Activated B cell treated with CpG ODN at 0.5 μM for 24 hours (primary cell): Measurements from ENCODE around the gene SLC9A3. TPM values are rescaled to one million over a fixed set of nuclear protein-coding genes. Genes with fewer than 3 reads are reported as not detected.
A peak's percentile ranks its signal among the peaks of the same experiment; 100 is the strongest.

Experiments
- ATAC-seq: fragments of 200-7000 bp; cut with Tn5 transposase; one replicate; pipeline ENCODE4 v1.10.0; 2021; ENCODE audit warnings: low read depth, mild to moderate bottlenecking, moderate library complexity
- CTCF ChIA-PET: fragments of 350-600 bp; sonication (Branson Sonifier 250); formaldehyde crosslinking; loops from one replicate; lab custom pipeline; 2021; ENCODE audit warnings: antibody characterized with exemption; lab: Charles Lee
- POLR2A ChIA-PET: fragments of 350-600 bp; sonication (Branson Sonifier 250); formaldehyde crosslinking; loops from one replicate; lab custom pipeline; 2021; ENCODE audit warnings: antibody characterized with exemption; lab: Charles Lee
- DNase-seq: peaks from one replicate; pipeline ENCODE4 v3.0.0; 2022
- H3K27ac Mint-ChIP-seq: one replicate; pipeline ENCODE4 v1.8.0; 2020; ENCODE audit warnings: mixed read lengths
- H3K27me3 Mint-ChIP-seq: one replicate; pipeline ENCODE4 v1.8.0; 2021; ENCODE audit warnings: mixed read lengths
- H3K36me3 Mint-ChIP-seq: one replicate; pipeline ENCODE4 v1.8.0; 2021; ENCODE audit warnings: low read depth, mixed read lengths
- H3K4me1 Mint-ChIP-seq: one replicate; pipeline ENCODE4 v1.8.0; 2021; ENCODE audit warnings: mixed read lengths
- H3K4me3 Mint-ChIP-seq: one replicate; pipeline ENCODE4 v1.8.0; 2020; ENCODE audit warnings: mild to moderate bottlenecking, mixed read lengths
- H3K9me3 Mint-ChIP-seq: one replicate; pipeline ENCODE4 v1.8.0; 2020; ENCODE audit warnings: mixed read lengths
- CTCF ChIP-seq: fragments of 200-600 bp; IDR thresholded peaks from one replicate; pipeline ENCODE4 v1.8.0; 2022; ENCODE audit warnings: antibody characterized with exemption, mild to moderate bottlenecking
- intact Hi-C: fragments of 100-400 bp; cut with micrococcal nuclease; formaldehyde crosslinking; loops from one replicate; pipeline ENCODE4 v1.15.1; 2024
- total RNA-seq: library from RNA; stranded (reverse); gene quantifications from 2 replicates; pipeline ENCODE4 v1.2.3, GENCODE V29; 2022

The SLC9A3 gene
- total RNA-seq, 1 donor from 2014 or later = 0.20 TPM

GRCh38 chr5:432201-432927, 91.9 kb downstream of the SLC9A3 start:
- no peak overlapping the region for H3K4me3 Mint-ChIP-seq
- H3K36me3 Mint-ChIP-seq = no peaks in the 10 kb centered on the region
- H3K9me3 Mint-ChIP-seq = no peaks in the 10 kb centered on the region
- H3K27me3 Mint-ChIP-seq = peaks cover 11% of the 10 kb centered on the region
- no peak for ATAC-seq
- ChIA-PET POLR2A (interaction anchor here (1.3 kb wide), 1 partner anchor 114 kb away, joined by 3 read pairs; no protein-coding TSS in a partner anchor), CTCF (interaction anchor here (1.1 to 4.3 kb wide), 4 partner anchors 14 to 244 kb away, joined by 3 to 33 read pairs (median 6); no protein-coding TSS in a partner anchor)
- no peak overlapping the region for H3K27ac Mint-ChIP-seq
- TF ChIP-seq CTCF = no peak
- no peaks in the 10 kb centered on the region for H3K4me1 Mint-ChIP-seq
- intact Hi-C loops = no loop called here
- no peak for DNase-seq

GRCh38 chr5:431711-432050, 92.6 kb downstream of the SLC9A3 start:
- DNase-seq (no peak), ATAC-seq (no peak)
- TF ChIP-seq CTCF = no peak
- peaks cover 11% of the 10 kb centered on the region for H3K27me3 Mint-ChIP-seq
- ChIA-PET CTCF (interaction anchor here (1.1 to 4.3 kb wide), 4 partner anchors 15 to 243 kb away, joined by 3 to 33 read pairs (median 8); no protein-coding TSS in a partner anchor), POLR2A (interaction anchor here (0.9 to 1.3 kb wide), 2 partner anchors 34 to 113 kb away, joined by 3 read pairs; no protein-coding TSS in a partner anchor)
- H3K36me3 Mint-ChIP-seq = no peaks in the 10 kb centered on the region
- intact Hi-C loops = loop anchor here (1.0 kb wide), 2 partner anchors 114 to 160 kb away; partner anchors contain the start of gene PDCD6
- H3K4me1 Mint-ChIP-seq = no peaks in the 10 kb centered on the region
- H3K9me3 Mint-ChIP-seq = no peaks in the 10 kb centered on the region
- H3K27ac Mint-ChIP-seq = no peak overlapping the region
- no peak overlapping the region for H3K4me3 Mint-ChIP-seq

- intact Hi-C loops = loop anchor here (1.0 kb wide), 2 partner anchors 114 to 160 kb away; partner anchors contain the start of gene PDCD6
- ATAC-seq = peak; percentile 97
- Mint-ChIP-seq H3K27me3 (peaks cover 11% of the 10 kb centered on the region), H3K4me3 (no peak overlapping the region), H3K4me1 (no peaks in the 10 kb centered on the region), H3K36me3 (no peaks in the 10 kb centered on the region), H3K27ac (no peak overlapping the region), H3K9me3 (no peaks in the 10 kb centered on the region)
- TF ChIP-seq CTCF = no peak
- ChIA-PET CTCF (interaction anchor here (1.1 to 4.3 kb wide), 5 partner anchors 15 to 243 kb away, joined by 3 to 33 read pairs (median 9); partner anchors contain the start of gene AHRR), POLR2A (interaction anchor here (0.9 to 1.3 kb wide), 2 partner anchors 34 to 112 kb away, joined by 3 read pairs; no protein-coding TSS in a partner anchor)
- peak; percentile 50 for DNase-seq
Measured at GRCh38 chr5:431001-431710, 93.1 kb downstream of the SLC9A3 start.

GRCh38 chr5:430214-430925, 93.9 kb downstream of the SLC9A3 start:
- intact Hi-C loops = no loop called here
- CTCF ChIA-PET = interaction anchor here (1.6 to 4.3 kb wide), 4 partner anchors 61 to 242 kb away, joined by 6 to 33 read pairs (median 9); partner anchors contain the start of gene AHRR

More at GRCh38 chr5:430214-430925, 93.9 kb downstream of the SLC9A3 start:
- POLR2A ChIA-PET = interaction anchor here (0.9 kb wide), 1 partner anchor 33 kb away, joined by 3 read pairs; no protein-coding TSS in a partner anchor
- TF ChIP-seq CTCF = no peak
- H3K9me3 Mint-ChIP-seq = no peaks in the 10 kb centered on the region
- DNase-seq = no peak
- peaks cover 9% of the 10 kb centered on the region for H3K27me3 Mint-ChIP-seq
- no peak overlapping the region for H3K27ac Mint-ChIP-seq
- ATAC-seq = no peak
- peaks cover 4% of the 10 kb centered on the region for H3K4me1 Mint-ChIP-seq
- H3K4me3 Mint-ChIP-seq = no peak overlapping the region
- no peaks in the 10 kb centered on the region for H3K36me3 Mint-ChIP-seq
